SK-N-SH treated with all-trans-retinoic acid at 6 μM for 48 hours (cell line): Measurements from ENCODE around the gene KCNMA1.

Experiments used
- ATAC-seq: fragments of 200-7000 bp; cut with Tn5 transposase; 3 replicates; pipeline ENCODE4 v1.9.1; 2020; ENCODE audit warnings: mild to moderate bottlenecking, moderate library complexity
- ARNTL ChIP-seq: fragments of 450-650 bp; formaldehyde crosslinking; IDR thresholded peaks from 2 replicates; pipeline ENCODE4 v1.5.0; 2020; ENCODE audit warnings: low read depth, mild to moderate bottlenecking, moderate library complexity, borderline replicate concordance
- BACH2 ChIP-seq: fragments of 250-450 bp; sonication (Bioruptor Pico); IDR thresholded peaks from 2 replicates; pipeline ENCODE4 v1.9.0; 2021; ENCODE audit warnings: mild to moderate bottlenecking, borderline replicate concordance
- CREB5 ChIP-seq: fragments of 250-450 bp; sonication (Bioruptor Pico); IDR thresholded peaks from 2 replicates; pipeline ENCODE4 v1.5.1; 2020; ENCODE audit warnings: low read depth, mild to moderate bottlenecking, moderate library complexity
- CSDC2 ChIP-seq: fragments of 250-450 bp; sonication (Bioruptor Pico); IDR thresholded peaks from 2 replicates; pipeline ENCODE4 v1.5.0; 2020; ENCODE audit warnings: mild to moderate bottlenecking, moderate library complexity
- ESRRG ChIP-seq: fragments of 250-450 bp; sonication (Bioruptor Pico); IDR thresholded peaks from 2 replicates; pipeline ENCODE4 v1.6.1; 2021; ENCODE audit warnings: mild to moderate bottlenecking
- GLIS3 ChIP-seq: fragments of 250-450 bp; sonication (Bioruptor Pico); IDR thresholded peaks from 2 replicates; pipeline ENCODE4 v1.5.0; 2020; ENCODE audit warnings: mild to moderate bottlenecking, moderate library complexity
- ISL1 ChIP-seq: fragments of 250-450 bp; sonication (Bioruptor Pico); IDR thresholded peaks from 2 replicates; pipeline ENCODE4 v2.1.2; 2022; ENCODE audit warnings: mild to moderate bottlenecking, moderate library complexity
- OSR1 ChIP-seq: fragments of 250-450 bp; sonication (Bioruptor Pico); IDR thresholded peaks from 2 replicates; pipeline ENCODE4 v1.8.0; 2022; ENCODE audit warnings: moderate library complexity, mild to moderate bottlenecking, inconsistent platforms
- PPARA ChIP-seq: fragments of 250-450 bp; sonication (Bioruptor Pico); IDR thresholded peaks from 2 replicates; pipeline ENCODE4 v1.5.0; 2020; ENCODE audit warnings: mild to moderate bottlenecking, borderline replicate concordance
- RARB ChIP-seq: fragments of 250-450 bp; sonication (Bioruptor Pico); IDR thresholded peaks from 2 replicates; pipeline ENCODE4 v1.8.0; 2021; ENCODE audit warnings: mild to moderate bottlenecking, moderate library complexity
- SNAI2 ChIP-seq: fragments of 250-450 bp; sonication (Bioruptor Pico); IDR thresholded peaks from 2 replicates; pipeline ENCODE4 v1.5.0; 2020; ENCODE audit warnings: mild to moderate bottlenecking, moderate library complexity
- TOX ChIP-seq: fragments of 250-450 bp; sonication (Bioruptor Pico); IDR thresholded peaks from 2 replicates; pipeline ENCODE4 v1.8.0; 2021; ENCODE audit warnings: mild to moderate bottlenecking, moderate library complexity, borderline replicate concordance
- ZC3H10 ChIP-seq: fragments of 250-450 bp; sonication (Bioruptor Pico); IDR thresholded peaks from 2 replicates; pipeline ENCODE4 v1.5.1; 2021; ENCODE audit warnings: mild to moderate bottlenecking, moderate library complexity
- ZFP3 ChIP-seq: fragments of 250-450 bp; sonication (Bioruptor Pico); IDR thresholded peaks from 2 replicates; pipeline ENCODE4 v1.5.0; 2020; ENCODE audit warnings: mild to moderate bottlenecking, moderate library complexity
- ZFP30 ChIP-seq: fragments of 450-650 bp; formaldehyde crosslinking; IDR thresholded peaks from 2 replicates; pipeline ENCODE4 v1.5.0; 2022; ENCODE audit warnings: mild to moderate bottlenecking, moderate library complexity
- ZNF565 ChIP-seq: fragments of 450-650 bp; formaldehyde crosslinking; conservative IDR thresholded peaks from 2 replicates; pipeline ENCODE4 v1.5.0; 2020; ENCODE audit warnings: low read depth, mild to moderate bottlenecking, moderate library complexity
- ZNF70 ChIP-seq: fragments of 450-650 bp; formaldehyde crosslinking; IDR thresholded peaks from 2 replicates; pipeline ENCODE4 v1.5.0; 2020; ENCODE audit warnings: mild to moderate bottlenecking, moderate library complexity
- ZNF8 ChIP-seq: fragments of 450-650 bp; formaldehyde crosslinking; IDR thresholded peaks from 2 replicates; pipeline ENCODE4 v1.5.0; 2020; ENCODE audit warnings: mild to moderate bottlenecking, moderate library complexity
- TF ChIP-seq, protein P1 (sequence below): fragments of 250-450 bp; sonication (Bioruptor Pico); IDR thresholded peaks from 2 replicates; pipeline ENCODE4 v1.5.0; 2020; ENCODE audit warnings: mild to moderate bottlenecking, moderate library complexity
- TF ChIP-seq, protein P2 (sequence below): fragments of 250-450 bp; sonication (Bioruptor Pico); IDR thresholded peaks from 2 replicates; pipeline ENCODE4 v1.8.0; 2021; ENCODE audit warnings: low read depth, mild to moderate bottlenecking, moderate library complexity, borderline replicate concordance
- TF ChIP-seq, protein P3 (sequence below): fragments of 250-450 bp; sonication (Bioruptor Pico); IDR thresholded peaks from 2 replicates; pipeline ENCODE4 v1.5.1; 2021; ENCODE audit warnings: mild to moderate bottlenecking, moderate library complexity

KCNMA1 gene

GRCh38 chr10:77074104-77074624 lies 563.4 kb downstream of the KCNMA1 start:
- ATAC-seq: no peak
- no peak for TF ChIP-seq ARNTL (CRISPR knock-in tag)
- TF ChIP-seq, protein P1, sequence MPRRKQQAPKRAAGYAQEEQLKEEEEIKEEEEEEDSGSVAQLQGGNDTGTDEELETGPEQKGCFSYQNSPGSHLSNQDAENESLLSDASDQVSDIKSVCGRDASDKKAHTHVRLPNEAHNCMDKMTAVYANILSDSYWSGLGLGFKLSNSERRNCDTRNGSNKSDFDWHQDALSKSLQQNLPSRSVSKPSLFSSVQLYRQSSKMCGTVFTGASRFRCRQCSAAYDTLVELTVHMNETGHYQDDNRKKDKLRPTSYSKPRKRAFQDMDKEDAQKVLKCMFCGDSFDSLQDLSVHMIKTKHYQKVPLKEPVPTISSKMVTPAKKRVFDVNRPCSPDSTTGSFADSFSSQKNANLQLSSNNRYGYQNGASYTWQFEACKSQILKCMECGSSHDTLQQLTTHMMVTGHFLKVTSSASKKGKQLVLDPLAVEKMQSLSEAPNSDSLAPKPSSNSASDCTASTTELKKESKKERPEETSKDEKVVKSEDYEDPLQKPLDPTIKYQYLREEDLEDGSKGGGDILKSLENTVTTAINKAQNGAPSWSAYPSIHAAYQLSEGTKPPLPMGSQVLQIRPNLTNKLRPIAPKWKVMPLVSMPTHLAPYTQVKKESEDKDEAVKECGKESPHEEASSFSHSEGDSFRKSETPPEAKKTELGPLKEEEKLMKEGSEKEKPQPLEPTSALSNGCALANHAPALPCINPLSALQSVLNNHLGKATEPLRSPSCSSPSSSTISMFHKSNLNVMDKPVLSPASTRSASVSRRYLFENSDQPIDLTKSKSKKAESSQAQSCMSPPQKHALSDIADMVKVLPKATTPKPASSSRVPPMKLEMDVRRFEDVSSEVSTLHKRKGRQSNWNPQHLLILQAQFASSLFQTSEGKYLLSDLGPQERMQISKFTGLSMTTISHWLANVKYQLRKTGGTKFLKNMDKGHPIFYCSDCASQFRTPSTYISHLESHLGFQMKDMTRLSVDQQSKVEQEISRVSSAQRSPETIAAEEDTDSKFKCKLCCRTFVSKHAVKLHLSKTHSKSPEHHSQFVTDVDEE: no peak
- no peak for TF ChIP-seq TOX (CRISPR knock-in tag)
- TF ChIP-seq ZC3H10 (CRISPR knock-in tag): no peak
- TF ChIP-seq ESRRG (CRISPR knock-in tag): no peak
- TF ChIP-seq PPARA (CRISPR knock-in tag): no peak
- TF ChIP-seq ZNF565: no peak
- TF ChIP-seq CSDC2 (CRISPR knock-in tag): no peak
- no peak for TF ChIP-seq GLIS3
- TF ChIP-seq, protein P2, sequence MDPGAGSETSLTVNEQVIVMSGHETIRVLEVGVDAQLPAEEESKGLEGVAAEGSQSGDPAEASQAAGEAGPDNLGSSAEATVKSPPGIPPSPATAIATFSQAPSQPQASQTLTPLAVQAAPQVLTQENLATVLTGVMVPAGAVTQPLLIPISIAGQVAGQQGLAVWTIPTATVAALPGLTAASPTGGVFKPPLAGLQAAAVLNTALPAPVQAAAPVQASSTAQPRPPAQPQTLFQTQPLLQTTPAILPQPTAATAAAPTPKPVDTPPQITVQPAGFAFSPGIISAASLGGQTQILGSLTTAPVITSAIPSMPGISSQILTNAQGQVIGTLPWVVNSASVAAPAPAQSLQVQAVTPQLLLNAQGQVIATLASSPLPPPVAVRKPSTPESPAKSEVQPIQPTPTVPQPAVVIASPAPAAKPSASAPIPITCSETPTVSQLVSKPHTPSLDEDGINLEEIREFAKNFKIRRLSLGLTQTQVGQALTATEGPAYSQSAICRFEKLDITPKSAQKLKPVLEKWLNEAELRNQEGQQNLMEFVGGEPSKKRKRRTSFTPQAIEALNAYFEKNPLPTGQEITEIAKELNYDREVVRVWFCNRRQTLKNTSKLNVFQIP: no peak
- TF ChIP-seq CREB5 (CRISPR knock-in tag): no peak
- no peak for TF ChIP-seq ZNF8
- no peak for TF ChIP-seq RARB
- TF ChIP-seq, protein P3, sequence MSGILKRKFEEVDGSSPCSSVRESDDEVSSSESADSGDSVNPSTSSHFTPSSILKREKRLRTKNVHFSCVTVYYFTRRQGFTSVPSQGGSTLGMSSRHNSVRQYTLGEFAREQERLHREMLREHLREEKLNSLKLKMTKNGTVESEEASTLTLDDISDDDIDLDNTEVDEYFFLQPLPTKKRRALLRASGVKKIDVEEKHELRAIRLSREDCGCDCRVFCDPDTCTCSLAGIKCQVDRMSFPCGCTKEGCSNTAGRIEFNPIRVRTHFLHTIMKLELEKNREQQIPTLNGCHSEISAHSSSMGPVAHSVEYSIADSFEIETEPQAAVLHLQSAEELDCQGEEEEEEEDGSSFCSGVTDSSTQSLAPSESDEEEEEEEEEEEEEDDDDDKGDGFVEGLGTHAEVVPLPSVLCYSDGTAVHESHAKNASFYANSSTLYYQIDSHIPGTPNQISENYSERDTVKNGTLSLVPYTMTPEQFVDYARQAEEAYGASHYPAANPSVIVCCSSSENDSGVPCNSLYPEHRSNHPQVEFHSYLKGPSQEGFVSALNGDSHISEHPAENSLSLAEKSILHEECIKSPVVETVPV (CRISPR knock-in tag): no peak
- TF ChIP-seq ZNF70: no peak
- no peak for TF ChIP-seq ZFP3 (CRISPR knock-in tag)
- TF ChIP-seq OSR1 (CRISPR knock-in tag): no peak
- no peak for TF ChIP-seq SNAI2 (CRISPR knock-in tag)
- TF ChIP-seq BACH2: no peak
- TF ChIP-seq ISL1 (CRISPR knock-in tag): no peak

DNA sequence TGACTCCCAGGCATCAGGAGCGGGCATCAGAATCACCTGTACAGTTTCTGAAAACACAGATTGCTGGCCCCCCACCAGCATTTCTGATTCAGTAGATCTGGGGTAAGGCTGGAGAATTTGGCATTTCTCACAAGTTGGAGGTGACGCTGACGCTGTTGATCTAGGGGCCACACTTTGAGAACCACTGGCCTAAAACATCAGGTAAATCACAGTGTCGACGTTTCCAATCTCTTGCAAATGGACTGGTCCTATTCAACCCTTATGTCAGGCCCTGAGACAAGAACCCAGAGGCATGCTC lies 564.0 kb downstream of the KCNMA1 start:
- ATAC-seq: no peak
- TF ChIP-seq GLIS3: no peak
- TF ChIP-seq, protein P3 (CRISPR knock-in tag): no peak
- no peak for TF ChIP-seq ZFP30
- no peak for TF ChIP-seq ZNF565
- TF ChIP-seq ESRRG (CRISPR knock-in tag): no peak
- no peak for TF ChIP-seq ARNTL (CRISPR knock-in tag)

- ATAC-seq: no peak
- TF ChIP-seq, protein P1: no peak
- TF ChIP-seq ZNF8: no peak
- TF ChIP-seq CREB5 (CRISPR knock-in tag): no peak
- no peak for TF ChIP-seq ZC3H10 (CRISPR knock-in tag)
- no peak for TF ChIP-seq ESRRG (CRISPR knock-in tag)
- no peak for TF ChIP-seq CSDC2 (CRISPR knock-in tag)
- TF ChIP-seq ZFP3 (CRISPR knock-in tag): no peak
- TF ChIP-seq ARNTL (CRISPR knock-in tag): no peak
- TF ChIP-seq SNAI2 (CRISPR knock-in tag): no peak
- TF ChIP-seq, protein P2: no peak
- TF ChIP-seq RARB: no peak
- no peak for TF ChIP-seq ZNF70
- TF ChIP-seq ZNF565: no peak
- TF ChIP-seq ISL1 (CRISPR knock-in tag): no peak
Observed at GRCh38 chr10:77072836-77073662, 564.6 kb downstream of the KCNMA1 start.
